SU-DHL-6 (cell line): ENCODE data around the gene CCDC138.

ENCODE experiments used
- H2AFZ ChIP-seq: fragments of 200-600 bp; sonication (generic); 2 replicates; pipeline ENCODE4 v1.6.1; 2014; ENCODE audit warnings: low read depth, mild to moderate bottlenecking, moderate library complexity, mixed read lengths, antibody characterized with exemption, low read length; ENCODE audit not compliant: severe bottlenecking
- H3F3A ChIP-seq: fragments of 200-600 bp; shearing (Covaris generic); 2 replicates; pipeline ENCODE4 v1.6.0; 2016; ENCODE audit warnings: antibody characterized with exemption, mild to moderate bottlenecking; ENCODE audit not compliant: insufficient read depth
- H3K27ac ChIP-seq: fragments of 200-600 bp; sonication (generic); 2 replicates; pipeline ENCODE4 v1.5.1; 2016; ENCODE audit warnings: low read depth, mild to moderate bottlenecking, low read length, moderate library complexity, mixed read lengths
- H3K27me3 ChIP-seq: fragments of 200-600 bp; sonication (generic), shearing (Covaris generic); 2 replicates; pipeline ENCODE4 v1.6.0; 2014; ENCODE audit warnings: mild to moderate bottlenecking, low read length
- H3K36me3 ChIP-seq: fragments of 200-600 bp; sonication (generic); 2 replicates; pipeline ENCODE4 v1.6.1; 2014; ENCODE audit warnings: mild to moderate bottlenecking, low read length, mixed read lengths
- H3K4me2 ChIP-seq: fragments of 300-600, 200-600 bp; shearing (Covaris generic), sonication (generic); 2 replicates; pipeline ENCODE4 v1.6.0; 2014; ENCODE audit warnings: low read length, low read depth, mild to moderate bottlenecking; ENCODE audit not compliant: poor library complexity, severe bottlenecking
- H3K4me3 ChIP-seq: fragments of 200-600 bp; sonication (generic); 2 replicates; pipeline ENCODE4 v1.5.1; 2014; ENCODE audit warnings: antibody characterized with exemption, low read length, mild to moderate bottlenecking, mixed read lengths; ENCODE audit not compliant: insufficient read depth, poor library complexity, severe bottlenecking
- H3K79me2 ChIP-seq: fragments of 200-600 bp; sonication (generic); 2 replicates; pipeline ENCODE4 v1.6.1; 2014; ENCODE audit warnings: mild to moderate bottlenecking, low read length, moderate library complexity; ENCODE audit not compliant: insufficient read depth
- H3K9ac ChIP-seq: fragments of 200-600 bp; sonication (generic); 2 replicates; pipeline ENCODE4 v1.7.0; 2014; ENCODE audit warnings: mild to moderate bottlenecking, low read length
- H3K9me2 ChIP-seq: fragments of 200-600 bp; sonication (generic); replicated peaks from 2 replicates; pipeline ENCODE4 v1.6.1; 2014; ENCODE audit warnings: low read length; ENCODE audit not compliant: insufficient read depth
- H3K9me3 ChIP-seq: fragments of 200-600 bp; sonication (generic); 2 replicates; pipeline ENCODE4 v1.6.1; 2014; ENCODE audit warnings: low read length, mixed read lengths; ENCODE audit not compliant: insufficient read depth
- H4K20me1 ChIP-seq: fragments of 200-600 bp; sonication (generic); 2 replicates; pipeline ENCODE4 v1.6.1; 2014; ENCODE audit warnings: low read depth, mild to moderate bottlenecking, antibody characterized with exemption, low read length, moderate library complexity, mixed read lengths
- EZH2phosphoT487 ChIP-seq: fragments of 200-600 bp; sonication (generic), shearing (Covaris generic); conservative IDR thresholded peaks from 2 replicates; pipeline ENCODE4 v1.6.1; 2018; ENCODE audit warnings: mild to moderate bottlenecking, antibody characterized with exemption, low read length, moderate library complexity, mixed read lengths
- TF ChIP-seq, protein P1 (sequence below): fragments of 200-600 bp; sonication (generic); IDR thresholded peaks from one replicate; pipeline ENCODE4 v1.5.1; 2017; ENCODE audit warnings: antibody characterized with exemption, mild to moderate bottlenecking, low read length, moderate library complexity; ENCODE audit not compliant: insufficient read depth, poor library complexity, severe bottlenecking

The CCDC138 gene

DNA sequence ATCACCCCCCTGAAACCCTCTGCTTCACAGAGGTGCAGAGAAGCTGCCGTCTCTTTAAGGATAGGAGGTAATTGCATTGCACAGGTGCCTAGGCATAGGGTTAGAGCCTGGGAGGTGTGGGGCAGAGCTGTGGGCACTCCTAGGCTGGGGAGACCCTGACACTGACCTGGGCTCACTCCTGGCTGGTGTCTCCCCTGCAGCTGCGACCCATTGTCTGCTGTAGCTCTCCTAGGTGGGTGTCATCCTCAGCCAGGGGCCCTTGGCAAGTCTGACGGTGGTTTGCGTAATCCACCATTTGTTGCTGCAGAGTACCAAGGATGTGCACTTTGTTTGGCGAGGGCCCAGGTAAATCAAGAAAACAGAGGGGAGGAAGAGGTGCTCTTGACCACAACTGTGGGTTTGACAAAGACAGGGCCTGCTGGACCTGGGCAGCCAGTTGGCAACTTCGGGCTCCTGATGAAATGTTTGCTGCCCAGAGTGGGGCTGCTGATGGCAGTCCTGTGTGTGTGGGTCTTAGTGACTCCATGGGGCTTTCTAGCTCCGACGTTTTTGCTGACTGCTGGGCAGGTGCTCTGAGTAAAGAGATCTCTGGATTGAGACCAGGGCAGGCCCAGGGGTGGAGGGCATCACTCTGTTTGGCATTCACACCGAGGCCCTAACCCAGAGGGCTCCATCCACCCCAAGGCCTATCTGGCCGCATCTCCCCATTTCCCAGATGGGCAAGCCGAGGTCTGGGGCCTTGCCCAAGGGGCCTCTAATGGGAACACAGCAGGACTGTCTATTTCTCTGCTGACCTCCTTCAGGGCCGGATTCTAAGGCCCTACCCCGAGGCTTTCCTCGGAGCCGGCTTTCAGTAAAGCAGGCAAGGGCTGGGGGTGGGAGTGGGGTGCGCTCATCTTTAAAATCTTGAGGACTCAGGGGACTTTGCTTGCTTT is 134.8 kb downstream of the CCDC138 start:
- Histone ChIP-seq H3K4me2 (no peak overlapping the region), H3K4me3 (no peak overlapping the region), H3F3A (no peaks in the 10 kb centered on the region), H3K27me3 (no peaks in the 10 kb centered on the region), H3K36me3 (no peaks in the 10 kb centered on the region), H2AFZ (no peak overlapping the region), H3K9me3 (no peaks in the 10 kb centered on the region), H3K9ac (no peak overlapping the region), H4K20me1 (no peaks in the 10 kb centered on the region), H3K27ac (no peak overlapping the region), H3K9me2 (no peaks in the 10 kb centered on the region), H3K79me2 (no peaks in the 10 kb centered on the region)
- TF ChIP-seq EZH2phosphoT487, result no peak
- TF ChIP-seq, protein P1, sequence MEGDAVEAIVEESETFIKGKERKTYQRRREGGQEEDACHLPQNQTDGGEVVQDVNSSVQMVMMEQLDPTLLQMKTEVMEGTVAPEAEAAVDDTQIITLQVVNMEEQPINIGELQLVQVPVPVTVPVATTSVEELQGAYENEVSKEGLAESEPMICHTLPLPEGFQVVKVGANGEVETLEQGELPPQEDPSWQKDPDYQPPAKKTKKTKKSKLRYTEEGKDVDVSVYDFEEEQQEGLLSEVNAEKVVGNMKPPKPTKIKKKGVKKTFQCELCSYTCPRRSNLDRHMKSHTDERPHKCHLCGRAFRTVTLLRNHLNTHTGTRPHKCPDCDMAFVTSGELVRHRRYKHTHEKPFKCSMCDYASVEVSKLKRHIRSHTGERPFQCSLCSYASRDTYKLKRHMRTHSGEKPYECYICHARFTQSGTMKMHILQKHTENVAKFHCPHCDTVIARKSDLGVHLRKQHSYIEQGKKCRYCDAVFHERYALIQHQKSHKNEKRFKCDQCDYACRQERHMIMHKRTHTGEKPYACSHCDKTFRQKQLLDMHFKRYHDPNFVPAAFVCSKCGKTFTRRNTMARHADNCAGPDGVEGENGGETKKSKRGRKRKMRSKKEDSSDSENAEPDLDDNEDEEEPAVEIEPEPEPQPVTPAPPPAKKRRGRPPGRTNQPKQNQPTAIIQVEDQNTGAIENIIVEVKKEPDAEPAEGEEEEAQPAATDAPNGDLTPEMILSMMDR, result no peak

DNA sequence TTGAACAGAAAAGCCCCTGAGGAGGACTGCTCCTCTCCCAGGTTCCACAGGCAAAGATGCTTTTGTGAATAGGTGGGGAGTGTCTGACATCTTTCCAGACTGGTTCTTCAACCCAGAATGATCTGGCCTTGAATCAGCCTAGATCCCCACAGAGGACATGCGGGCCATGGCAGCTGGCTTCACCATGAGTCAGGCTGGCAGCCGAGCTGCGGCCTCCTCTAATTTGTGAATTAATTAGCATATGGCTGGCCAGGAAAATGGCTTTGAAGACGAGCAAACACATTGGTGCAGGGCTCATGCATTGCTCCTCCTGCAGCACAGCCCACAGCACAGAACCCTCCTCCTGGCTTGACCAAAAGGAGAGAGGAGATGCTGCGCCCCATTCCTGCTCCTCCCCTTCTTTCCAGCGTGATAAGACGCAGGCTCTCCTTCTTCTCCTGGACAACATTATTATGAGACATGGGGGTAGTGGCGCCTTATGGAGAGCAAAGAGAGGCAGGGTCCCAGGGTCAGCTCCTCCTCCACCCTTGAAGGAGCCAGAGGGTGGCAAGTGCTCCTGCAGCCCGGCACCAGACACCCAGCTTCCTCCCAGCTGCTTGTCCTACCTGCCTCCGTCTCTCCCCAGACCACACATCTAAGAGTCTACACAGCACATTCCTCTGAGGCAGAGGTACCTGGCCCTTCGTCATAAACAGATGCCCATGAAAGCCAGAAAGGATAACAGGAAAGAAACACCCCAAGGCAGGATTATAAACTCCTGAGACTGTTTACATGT is 135.8 kb downstream of the CCDC138 start:
- TF ChIP-seq, protein P1, result no peak
- no peak for TF ChIP-seq EZH2phosphoT487
- Histone ChIP-seq H2AFZ (no peak overlapping the region), H3K36me3 (no peaks in the 10 kb centered on the region), H3K9me3 (no peaks in the 10 kb centered on the region), H3K27me3 (no peaks in the 10 kb centered on the region), H3K79me2 (no peaks in the 10 kb centered on the region), H3F3A (no peaks in the 10 kb centered on the region), H3K9ac (no peak overlapping the region), H4K20me1 (no peaks in the 10 kb centered on the region), H3K27ac (no peak overlapping the region), H3K4me3 (no peak overlapping the region), H3K4me2 (no peak overlapping the region), H3K9me2 (no peaks in the 10 kb centered on the region)

DNA sequence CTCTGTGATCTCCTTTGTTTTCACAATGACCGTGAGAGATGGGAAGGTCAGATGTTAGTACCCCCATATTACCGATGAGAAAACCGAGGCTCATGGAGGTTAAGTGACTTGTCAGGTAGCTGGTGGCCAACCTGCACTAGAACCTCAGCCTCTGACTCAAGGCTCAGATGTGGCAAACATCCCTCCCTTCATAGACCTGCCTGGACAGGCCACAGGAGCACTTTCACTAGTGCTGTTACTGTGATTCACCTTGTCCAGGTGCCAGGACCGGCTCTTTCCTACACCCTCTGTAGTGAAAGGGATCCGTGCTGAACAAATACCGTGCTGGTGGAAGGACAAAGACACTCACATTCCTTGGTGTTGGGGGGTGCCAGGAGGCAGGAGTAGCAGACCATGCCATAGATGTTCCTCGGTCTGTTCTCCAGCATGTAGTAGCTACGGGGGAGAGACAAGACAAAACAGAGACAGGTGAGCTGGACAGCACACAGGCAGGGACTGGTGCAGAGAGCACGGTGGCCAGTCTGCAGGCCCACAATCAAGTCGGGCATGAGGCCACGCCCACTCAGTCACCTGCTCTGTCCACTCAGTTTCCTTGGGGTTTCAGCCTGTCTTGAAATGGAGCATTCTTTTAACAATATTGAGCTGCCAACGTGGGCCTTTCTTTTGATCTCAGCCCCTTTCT is 136.6 kb downstream of the CCDC138 start:
- Histone ChIP-seq H3K27me3 (no peaks in the 10 kb centered on the region), H3K9me3 (no peaks in the 10 kb centered on the region), H3K4me3 (no peak overlapping the region), H3K9me2 (no peaks in the 10 kb centered on the region), H3F3A (no peaks in the 10 kb centered on the region), H3K27ac (no peak overlapping the region), H3K79me2 (no peaks in the 10 kb centered on the region), H3K36me3 (no peaks in the 10 kb centered on the region), H3K4me2 (no peak overlapping the region), H3K9ac (no peak overlapping the region), H4K20me1 (no peaks in the 10 kb centered on the region), H2AFZ (no peak overlapping the region)
- TF ChIP-seq, protein P1, result no peak
- no peak for TF ChIP-seq EZH2phosphoT487
